Measurements from ENCODE around the gene DNAJB13.

DNA sequence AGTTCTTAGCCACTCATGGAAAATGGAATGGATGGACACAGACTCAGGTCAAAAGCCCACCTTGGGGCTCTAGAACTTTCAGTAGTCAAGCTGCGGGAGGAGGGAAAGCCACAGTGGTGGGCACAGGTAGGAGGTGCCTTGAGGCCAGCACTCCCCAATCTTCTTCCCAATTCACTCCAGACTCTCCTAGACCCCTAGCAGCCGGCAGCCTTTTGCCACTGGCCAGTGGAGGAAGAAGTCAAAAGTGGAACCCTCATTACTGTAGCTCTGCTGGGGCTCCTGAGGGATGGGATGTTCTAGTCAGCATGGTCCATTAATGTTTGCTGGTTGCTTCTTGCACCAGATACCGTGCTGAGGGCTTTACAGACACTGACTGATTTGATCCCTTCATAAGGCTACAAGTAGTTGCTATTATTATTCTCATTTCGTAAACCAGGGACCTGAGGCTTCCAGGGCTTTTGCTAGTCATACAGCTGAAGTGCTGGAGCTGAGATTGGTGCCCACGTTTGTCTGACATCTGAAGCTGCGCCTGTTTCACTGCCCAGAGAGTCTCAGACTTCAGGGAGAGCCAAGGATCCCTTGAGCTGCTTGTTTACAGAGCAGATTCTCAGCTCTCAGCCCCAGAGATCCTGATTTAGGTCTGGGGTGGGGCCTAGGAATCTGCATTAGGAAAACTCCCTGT, 57.0 kb downstream of the DNAJB13 start:
- TF ChIP-seq, protein P1, sequence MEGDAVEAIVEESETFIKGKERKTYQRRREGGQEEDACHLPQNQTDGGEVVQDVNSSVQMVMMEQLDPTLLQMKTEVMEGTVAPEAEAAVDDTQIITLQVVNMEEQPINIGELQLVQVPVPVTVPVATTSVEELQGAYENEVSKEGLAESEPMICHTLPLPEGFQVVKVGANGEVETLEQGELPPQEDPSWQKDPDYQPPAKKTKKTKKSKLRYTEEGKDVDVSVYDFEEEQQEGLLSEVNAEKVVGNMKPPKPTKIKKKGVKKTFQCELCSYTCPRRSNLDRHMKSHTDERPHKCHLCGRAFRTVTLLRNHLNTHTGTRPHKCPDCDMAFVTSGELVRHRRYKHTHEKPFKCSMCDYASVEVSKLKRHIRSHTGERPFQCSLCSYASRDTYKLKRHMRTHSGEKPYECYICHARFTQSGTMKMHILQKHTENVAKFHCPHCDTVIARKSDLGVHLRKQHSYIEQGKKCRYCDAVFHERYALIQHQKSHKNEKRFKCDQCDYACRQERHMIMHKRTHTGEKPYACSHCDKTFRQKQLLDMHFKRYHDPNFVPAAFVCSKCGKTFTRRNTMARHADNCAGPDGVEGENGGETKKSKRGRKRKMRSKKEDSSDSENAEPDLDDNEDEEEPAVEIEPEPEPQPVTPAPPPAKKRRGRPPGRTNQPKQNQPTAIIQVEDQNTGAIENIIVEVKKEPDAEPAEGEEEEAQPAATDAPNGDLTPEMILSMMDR (IDR thresholded peaks at IDR 0.05): no peak
- no peak for TF ChIP-seq POLR2A (IDR thresholded peaks at IDR 0.05)

Data from lower leg skin (tissue), 3 donors.